ENCODE measurements around the gene MT1E.
A peak's percentile ranks its signal among the peaks of the same experiment; 100 is the strongest.
"Not testable (repeated sequence)": the region's sequence is repeated elsewhere in the genome, so short reads cannot be mapped to it uniquely, and the experiment has no call there.

MT1E gene

GRCh38 chr16:56606476-56607108 lies 19.0 kb upstream of the MT1E start:
- DNase-seq = peak in 1 of 56 donors; percentile 63

- peak in 1 of 56 donors; percentile 42 for DNase-seq
These were observed 18.4 kb upstream of the MT1E start for GRCh38 chr16:56607109-56607618.

GRCh38 chr16:56607675-56608042 lies 17.9 kb upstream of the MT1E start:
- no peak for DNase-seq

- DNase-seq = peak in 55 of 56 donors; percentile 30 to 93 (median 80)
These were observed 17.3 kb upstream of the MT1E start, which contains the start of gene MT2A for GRCh38 chr16:56608043-56608875. Gene MT2A (plus strand): TSS chr16:56608584. CDS start chr16:56608656, 72 bp downstream.

GRCh38 chr16:56608876-56609462 lies 16.6 kb upstream of the MT1E start:
- peak in 15 of 56 donors; percentile 23 to 59 (median 36) for DNase-seq

- peak in 23 of 56 donors; percentile 20 to 66 (median 39) for DNase-seq
These were observed 16.1 kb upstream of the MT1E start for GRCh38 chr16:56609463-56609921.

- peak in 14 of 56 donors; percentile 23 to 59 (median 36) for DNase-seq
These were observed 15.5 kb upstream of the MT1E start for GRCh38 chr16:56610017-56610608.

GRCh38 chr16:56610609-56611111 lies 14.9 kb upstream of the MT1E start:
- DNase-seq = no peak

- DNase-seq = peak in 11 of 56 donors; percentile 20 to 66 (median 39)
These were observed 14.2 kb upstream of the MT1E start for GRCh38 chr16:56611281-56611833.

- no peak for DNase-seq
These were observed 11.9 kb upstream of the MT1E start for GRCh38 chr16:56613706-56614105.

- no peak for DNase-seq
These were observed 11.0 kb upstream of the MT1E start for GRCh38 chr16:56614549-56614991.

GRCh38 chr16:56615353-56615752 lies 10.2 kb upstream of the MT1E start:
- no peak for DNase-seq

GRCh38 chr16:56616608-56617211 lies 8.9 kb upstream of the MT1E start:
- no peak for DNase-seq

GRCh38 chr16:56617212-56618085 lies 8.1 kb upstream of the MT1E start:
- DNase-seq = peak in 29 of 56 donors; percentile 18 to 72 (median 42)

GRCh38 chr16:56618138-56618537 lies 7.4 kb upstream of the MT1E start:
- DNase-seq = no peak

GRCh38 chr16:56620339-56620897 lies 5.2 kb upstream of the MT1E start:
- DNase-seq = no peak

- DNase-seq = not testable (repeated sequence)
These were observed 3.7 kb upstream of the MT1E start for GRCh38 chr16:56621665-56622445.

GRCh38 chr16:56623184-56623583 lies 2.4 kb upstream of the MT1E start:
- not testable (repeated sequence) for DNase-seq
